A549 (cell line): ENCODE measurements around the gene MFAP4. TPM values are rescaled to one million over a fixed set of nuclear protein-coding genes. Genes with fewer than 3 reads are reported as not detected.

Experiments used
- ATAC-seq, 2 experiments: fragments of 200-7000 bp in 1 of 2; fragments of >200 bp in 1 of 2; cut with Nextera tagmentation in 1 of 2; cut with Tn5 transposase in 1 of 2; 3 replicates each; pipeline versions ENCODE4 v1.8.0 to v1.9.1; 2018 to 2020; ENCODE audit warnings: mild to moderate bottlenecking in 1 of 2, moderate library complexity in 1 of 2
- CTCF ChIA-PET: fragments of 300-600 bp; sonication (Branson Sonifier 250); formaldehyde crosslinking; extraction: SDS; loops from one replicate; lab custom pipeline; 2021; ENCODE audit warnings: antibody characterized with exemption, inconsistent platforms; lab: Yijun Ruan, JAX
- POLR2A ChIA-PET: fragments of 350-600 bp; formaldehyde crosslinking; extraction: SDS; loops from one replicate; lab custom pipeline; 2021; ENCODE audit warnings: antibody characterized with exemption, inconsistent platforms; lab: Yijun Ruan, JAX
- DNase-seq, 2 experiments: peaks; one replicate each; pipeline versions ENCODE4 v3.0.0 to v3.0.0-alpha.2; 2011 to 2016; ENCODE audit warnings: low read depth in 1 of 2, low spot score in 1 of 2
- FAIRE-seq: peaks from 2 replicates; lab custom pipeline; 2011; peaks lifted over from hg19 to GRCh38; lab: Jason Lieb, UNC
- H3K27ac ChIP-seq, 2 experiments: fragments of >200 bp; sonication (Bioruptor Twin); formaldehyde crosslinking; 3 replicates each; pipeline ENCODE4 v1.5.1; 2016 to 2017
- H3K4me1 ChIP-seq: fragments of >200 bp; sonication (Bioruptor Twin); formaldehyde crosslinking; 3 replicates; pipeline ENCODE4 v1.6.1; 2016
- H3K4me2 ChIP-seq: fragments of >200 bp; sonication (Bioruptor Twin); formaldehyde crosslinking; 3 replicates; pipeline ENCODE4 v1.6.1; 2016
- H3K4me3 ChIP-seq: fragments of >200 bp; sonication (Bioruptor Twin); formaldehyde crosslinking; 3 replicates; pipeline ENCODE4 v1.5.1; 2016
- H3K9me3 ChIP-seq: fragments of >200 bp; sonication (Bioruptor Twin); formaldehyde crosslinking; 3 replicates; pipeline ENCODE4 v1.6.1; 2016
- BHLHE40 ChIP-seq: IDR thresholded peaks from 2 replicates; pipeline ENCODE4 v1.6.1; 2012; ENCODE audit warnings: low read depth, low read length, inconsistent platforms
- CBX2 ChIP-seq: fragments of 200-600 bp; sonication (generic); IDR thresholded peaks from 2 replicates; pipeline ENCODE4 v1.6.1; 2016; ENCODE audit warnings: low read depth, mild to moderate bottlenecking, borderline replicate concordance
- CEBPB ChIP-seq, 2 experiments: fragments of >200 bp in 1 of 2; sonication (Bioruptor Twin) in 1 of 2; formaldehyde crosslinking in 1 of 2; IDR thresholded peaks; 2 replicates each; pipeline ENCODE4 v1.6.1; 2012 to 2016
- CHD2 ChIP-seq: fragments of 150-350 bp; IDR thresholded peaks from 2 replicates; pipeline ENCODE4 v1.6.1; 2014; ENCODE audit warnings: low read length; ENCODE audit not compliant: partially characterized antibody
- CHD4 ChIP-seq: fragments of 200-600 bp; sonication (generic); IDR thresholded peaks from 2 replicates; pipeline ENCODE4 v1.6.1; 2016; ENCODE audit warnings: antibody characterized with exemption, mild to moderate bottlenecking, borderline replicate concordance
- EHF ChIP-seq: fragments of 250-450 bp; sonication (Bioruptor Pico); IDR thresholded peaks from 2 replicates; pipeline ENCODE4 v1.5.0; 2020; ENCODE audit warnings: mild to moderate bottlenecking
- HEYL ChIP-seq: fragments of 250-450 bp; sonication (Bioruptor Pico); IDR thresholded peaks from 2 replicates; pipeline ENCODE4 v1.8.0; 2021; ENCODE audit warnings: mild to moderate bottlenecking, moderate library complexity
- JUN ChIP-seq, 2 experiments: fragments of >200 bp; sonication (Bioruptor Twin); formaldehyde crosslinking; IDR thresholded peaks; 2 replicates in 1 of 2; 3 replicates in 1 of 2; pipeline ENCODE4 v1.6.1; 2016 to 2017
- KDM1A ChIP-seq: fragments of 200-600 bp; sonication (generic); IDR thresholded peaks from 2 replicates; pipeline ENCODE4 v1.6.1; 2016; ENCODE audit warnings: low read depth, mild to moderate bottlenecking
- MYC ChIP-seq: IDR thresholded peaks from 2 replicates; pipeline ENCODE4 v1.6.1; 2012; ENCODE audit warnings: mild to moderate bottlenecking, inconsistent platforms, low read length, improper control_type of control experiment, borderline replicate concordance
- NFE2L2 ChIP-seq: fragments of 150-350 bp; conservative IDR thresholded peaks from 2 replicates; pipeline ENCODE4 v1.6.1; 2014; ENCODE audit warnings: low read length
- NR3C1 ChIP-seq: fragments of >200 bp; sonication (Bioruptor Twin); formaldehyde crosslinking; IDR thresholded peaks from 3 replicates; pipeline ENCODE4 v1.6.1; 2017
- POLR2A ChIP-seq: IDR thresholded peaks from 2 replicates; pipeline ENCODE4 v1.6.1; 2012; ENCODE audit warnings: mild to moderate bottlenecking, low read length
- RCOR1 ChIP-seq: fragments of 150-350 bp; IDR thresholded peaks from 2 replicates; pipeline ENCODE4 v1.6.1; 2014; ENCODE audit warnings: antibody characterized with exemption, low read length, low read depth
- ZNF302 ChIP-seq: fragments of 250-450 bp; sonication (Bioruptor Pico); IDR thresholded peaks from 2 replicates; pipeline ENCODE4 v1.9.0; 2021; ENCODE audit warnings: inconsistent platforms, mild to moderate bottlenecking, moderate library complexity
- WGBS: methylation state at CpG from one replicate; pipeline ENCODE4 v1.1.6; 2017; ENCODE audit errors: missing lambda C conversion rate; 5-methylcytosine and 5-hydroxymethylcytosine counted together
- polyA plus RNA-seq, 4 experiments: library from polyadenylated mRNA; depleted of rRNA in 3 of 4; stranded (reverse); fragments of >200 nt; fragmentation: RNase III in 1 of 4; extraction: RNeasy Plus Mini Kit Qiagen cat#74134 plus additional on column Dnase treatment in 1 of 4; gene quantifications; 2 replicates in 3 of 4; 3 replicates in 1 of 4; pipeline ENCODE4 v1.2.3, GENCODE V29; 2011 to 2017
- TF ChIP-seq, protein P1 (sequence below): fragments of 250-450 bp; sonication (Bioruptor Pico); IDR thresholded peaks from 2 replicates; pipeline ENCODE4 v1.5.0; 2020; ENCODE audit warnings: low read depth, mild to moderate bottlenecking, moderate library complexity
- TF ChIP-seq, protein P2 (sequence below): fragments of 250-450 bp; sonication (Bioruptor Pico); IDR thresholded peaks from 2 replicates; pipeline ENCODE4 v1.5.0; 2021; ENCODE audit warnings: mild to moderate bottlenecking, moderate library complexity, borderline replicate concordance
- TF ChIP-seq, protein P3 (sequence below): fragments of 150-350 bp; IDR thresholded peaks from 2 replicates; pipeline ENCODE4 v1.6.1; 2014; ENCODE audit warnings: low read depth, mild to moderate bottlenecking, low read length
- TF ChIP-seq, protein P4 (sequence below): IDR thresholded peaks from 2 replicates; pipeline ENCODE4 v1.6.1; 2012
- TF ChIP-seq, protein P5 (sequence below): IDR thresholded peaks from 2 replicates; pipeline ENCODE4 v1.6.1; 2012; ENCODE audit warnings: low read depth, borderline replicate concordance

Gene MFAP4
- polyA plus RNA-seq, 2 of the 4 experiments (the other 2 are of a cell fraction): 0.13 TPM; not detected in 1

DNA sequence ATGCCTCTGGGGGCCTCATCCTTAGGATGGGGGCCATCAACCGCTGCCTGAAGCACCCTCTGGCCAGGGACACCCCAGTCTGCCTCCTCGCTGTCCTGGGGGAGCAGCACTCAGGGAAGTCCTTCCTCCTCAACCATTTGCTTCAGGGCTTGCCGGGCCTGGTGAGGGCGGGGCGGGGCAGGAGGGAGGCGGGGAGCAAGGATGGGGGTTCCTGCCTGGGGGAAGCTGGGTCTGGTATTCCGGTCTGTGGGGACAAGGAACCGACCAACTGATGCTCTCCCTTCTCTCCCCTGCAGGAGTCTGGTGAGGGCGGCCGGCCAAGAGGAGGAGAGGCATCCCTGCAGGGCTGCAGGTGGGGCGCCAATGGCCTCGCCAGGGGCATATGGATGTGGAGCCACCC, 26.0 kb upstream of the MFAP4 start:
- 78% methylated on average over 8 of the region's 12 CpGs for WGBS
- CTCF ChIA-PET: interaction anchor here (1.0 to 9.1 kb wide), 4 partner anchors 34 to 354 kb away, joined by 3 to 58 read pairs (median 19); partner anchors contain the start of gene B9D1

DNA sequence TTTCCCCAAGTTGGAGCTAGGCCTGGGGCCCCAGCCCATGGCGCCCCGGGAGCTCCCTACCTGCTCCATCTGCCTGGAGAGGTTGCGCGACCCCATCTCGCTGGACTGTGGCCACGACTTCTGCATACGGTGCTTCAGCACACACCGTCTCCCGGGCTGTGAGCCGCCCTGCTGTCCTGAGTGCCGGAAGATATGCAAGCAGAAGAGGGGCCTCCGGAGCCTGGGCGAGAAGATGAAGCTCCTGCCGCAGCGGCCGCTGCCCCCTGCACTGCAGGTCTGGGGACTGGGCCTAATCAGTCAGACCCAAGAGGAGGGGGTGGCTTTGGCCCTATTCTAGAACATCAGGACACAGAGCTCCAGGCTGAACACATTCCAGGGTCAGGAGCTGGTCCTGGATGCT, 25.5 kb upstream of the MFAP4 start:
- H3K9me3 ChIP-seq: no peaks in the 10 kb centered on the region
- FAIRE-seq: no peak
- no peak overlapping the region for H3K27ac ChIP-seq
- POLR2A ChIA-PET: no interaction called here
- ATAC-seq: no peak
- WGBS: 92% methylated on average over 16 of the region's 16 CpGs
- no peak overlapping the region for H3K4me3 ChIP-seq
- H3K4me2 ChIP-seq: no peak overlapping the region
- no peak for DNase-seq
- H3K4me1 ChIP-seq: no peaks in the 10 kb centered on the region
- TF ChIP-seq NR3C1: no peak
- TF ChIP-seq BHLHE40: no peak
- TF ChIP-seq, protein P1, sequence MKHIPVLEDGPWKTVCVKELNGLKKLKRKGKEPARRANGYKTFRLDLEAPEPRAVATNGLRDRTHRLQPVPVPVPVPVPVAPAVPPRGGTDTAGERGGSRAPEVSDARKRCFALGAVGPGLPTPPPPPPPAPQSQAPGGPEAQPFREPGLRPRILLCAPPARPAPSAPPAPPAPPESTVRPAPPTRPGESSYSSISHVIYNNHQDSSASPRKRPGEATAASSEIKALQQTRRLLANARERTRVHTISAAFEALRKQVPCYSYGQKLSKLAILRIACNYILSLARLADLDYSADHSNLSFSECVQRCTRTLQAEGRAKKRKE (CRISPR knock-in tag): no peak
- no peak for TF ChIP-seq HEYL (CRISPR knock-in tag)
- no peak for TF ChIP-seq CHD4
- TF ChIP-seq MYC: no peak
- TF ChIP-seq KDM1A: no peak
- TF ChIP-seq ZNF302: no peak
- CTCF ChIA-PET: interaction anchor here (1.1 to 9.1 kb wide), 4 partner anchors 11 to 62 kb away, joined by 3 to 58 read pairs (median 20); partner anchors contain the start of gene B9D1

More for the DNA sequence above, 26.0 kb upstream of the MFAP4 start:
- H3K4me1 ChIP-seq: no peaks in the 10 kb centered on the region
- H3K9me3 ChIP-seq: no peaks in the 10 kb centered on the region
- ATAC-seq (no peak), FAIRE-seq (no peak), DNase-seq (no peak)
- H3K4me3 ChIP-seq: no peak overlapping the region
- no peak overlapping the region for H3K4me2 ChIP-seq
- no peak overlapping the region for H3K27ac ChIP-seq
- no peak for TF ChIP-seq EHF (CRISPR knock-in tag)
- TF ChIP-seq, protein P2, sequence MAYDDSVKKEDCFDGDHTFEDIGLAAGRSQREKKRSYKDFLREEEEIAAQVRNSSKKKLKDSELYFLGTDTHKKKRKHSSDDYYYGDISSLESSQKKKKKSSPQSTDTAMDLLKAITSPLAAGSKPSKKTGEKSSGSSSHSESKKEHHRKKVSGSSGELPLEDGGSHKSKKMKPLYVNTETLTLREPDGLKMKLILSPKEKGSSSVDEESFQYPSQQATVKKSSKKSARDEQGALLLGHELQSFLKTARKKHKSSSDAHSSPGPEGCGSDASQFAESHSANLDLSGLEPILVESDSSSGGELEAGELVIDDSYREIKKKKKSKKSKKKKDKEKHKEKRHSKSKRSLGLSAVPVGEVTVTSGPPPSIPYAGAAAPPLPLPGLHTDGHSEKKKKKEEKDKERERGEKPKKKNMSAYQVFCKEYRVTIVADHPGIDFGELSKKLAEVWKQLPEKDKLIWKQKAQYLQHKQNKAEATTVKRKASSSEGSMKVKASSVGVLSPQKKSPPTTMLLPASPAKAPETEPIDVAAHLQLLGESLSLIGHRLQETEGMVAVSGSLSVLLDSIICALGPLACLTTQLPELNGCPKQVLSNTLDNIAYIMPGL (CRISPR knock-in tag): no peak
- TF ChIP-seq CHD4: no peak
- TF ChIP-seq CHD2: no peak
- TF ChIP-seq, protein P3, sequence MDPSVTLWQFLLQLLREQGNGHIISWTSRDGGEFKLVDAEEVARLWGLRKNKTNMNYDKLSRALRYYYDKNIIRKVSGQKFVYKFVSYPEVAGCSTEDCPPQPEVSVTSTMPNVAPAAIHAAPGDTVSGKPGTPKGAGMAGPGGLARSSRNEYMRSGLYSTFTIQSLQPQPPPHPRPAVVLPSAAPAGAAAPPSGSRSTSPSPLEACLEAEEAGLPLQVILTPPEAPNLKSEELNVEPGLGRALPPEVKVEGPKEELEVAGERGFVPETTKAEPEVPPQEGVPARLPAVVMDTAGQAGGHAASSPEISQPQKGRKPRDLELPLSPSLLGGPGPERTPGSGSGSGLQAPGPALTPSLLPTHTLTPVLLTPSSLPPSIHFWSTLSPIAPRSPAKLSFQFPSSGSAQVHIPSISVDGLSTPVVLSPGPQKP: no peak
- no peak for TF ChIP-seq HEYL (CRISPR knock-in tag)
- TF ChIP-seq JUN (IDR thresholded peaks at IDR 0.05): no peak
- TF ChIP-seq POLR2A: no peak
- TF ChIP-seq CBX2: no peak
- TF ChIP-seq CEBPB (IDR thresholded peaks at IDR 0.05): no peak
- TF ChIP-seq, protein P4, sequence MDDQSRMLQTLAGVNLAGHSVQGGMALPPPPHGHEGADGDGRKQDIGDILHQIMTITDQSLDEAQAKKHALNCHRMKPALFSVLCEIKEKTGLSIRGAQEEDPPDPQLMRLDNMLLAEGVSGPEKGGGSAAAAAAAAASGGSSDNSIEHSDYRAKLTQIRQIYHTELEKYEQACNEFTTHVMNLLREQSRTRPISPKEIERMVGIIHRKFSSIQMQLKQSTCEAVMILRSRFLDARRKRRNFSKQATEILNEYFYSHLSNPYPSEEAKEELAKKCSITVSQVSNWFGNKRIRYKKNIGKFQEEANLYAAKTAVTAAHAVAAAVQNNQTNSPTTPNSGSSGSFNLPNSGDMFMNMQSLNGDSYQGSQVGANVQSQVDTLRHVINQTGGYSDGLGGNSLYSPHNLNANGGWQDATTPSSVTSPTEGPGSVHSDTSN: no peak
- TF ChIP-seq BHLHE40: no peak
- TF ChIP-seq NFE2L2: no peak
- TF ChIP-seq, protein P5, sequence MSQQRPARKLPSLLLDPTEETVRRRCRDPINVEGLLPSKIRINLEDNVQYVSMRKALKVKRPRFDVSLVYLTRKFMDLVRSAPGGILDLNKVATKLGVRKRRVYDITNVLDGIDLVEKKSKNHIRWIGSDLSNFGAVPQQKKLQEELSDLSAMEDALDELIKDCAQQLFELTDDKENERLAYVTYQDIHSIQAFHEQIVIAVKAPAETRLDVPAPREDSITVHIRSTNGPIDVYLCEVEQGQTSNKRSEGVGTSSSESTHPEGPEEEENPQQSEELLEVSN: no peak
- TF ChIP-seq RCOR1: no peak
- no peak for TF ChIP-seq NR3C1
- no peak for TF ChIP-seq ZNF302
- TF ChIP-seq, all 56 proteins: peak for 0
- POLR2A ChIA-PET: no interaction called here
